Measurements from ENCODE around the gene TNFRSF8. TPM values are rescaled to one million over a fixed set of nuclear protein-coding genes. Genes with fewer than 3 reads are reported as not detected.

TNFRSF8 gene
- total RNA-seq, 1 donor from 2014 or later = 65.0 TPM

DNA sequence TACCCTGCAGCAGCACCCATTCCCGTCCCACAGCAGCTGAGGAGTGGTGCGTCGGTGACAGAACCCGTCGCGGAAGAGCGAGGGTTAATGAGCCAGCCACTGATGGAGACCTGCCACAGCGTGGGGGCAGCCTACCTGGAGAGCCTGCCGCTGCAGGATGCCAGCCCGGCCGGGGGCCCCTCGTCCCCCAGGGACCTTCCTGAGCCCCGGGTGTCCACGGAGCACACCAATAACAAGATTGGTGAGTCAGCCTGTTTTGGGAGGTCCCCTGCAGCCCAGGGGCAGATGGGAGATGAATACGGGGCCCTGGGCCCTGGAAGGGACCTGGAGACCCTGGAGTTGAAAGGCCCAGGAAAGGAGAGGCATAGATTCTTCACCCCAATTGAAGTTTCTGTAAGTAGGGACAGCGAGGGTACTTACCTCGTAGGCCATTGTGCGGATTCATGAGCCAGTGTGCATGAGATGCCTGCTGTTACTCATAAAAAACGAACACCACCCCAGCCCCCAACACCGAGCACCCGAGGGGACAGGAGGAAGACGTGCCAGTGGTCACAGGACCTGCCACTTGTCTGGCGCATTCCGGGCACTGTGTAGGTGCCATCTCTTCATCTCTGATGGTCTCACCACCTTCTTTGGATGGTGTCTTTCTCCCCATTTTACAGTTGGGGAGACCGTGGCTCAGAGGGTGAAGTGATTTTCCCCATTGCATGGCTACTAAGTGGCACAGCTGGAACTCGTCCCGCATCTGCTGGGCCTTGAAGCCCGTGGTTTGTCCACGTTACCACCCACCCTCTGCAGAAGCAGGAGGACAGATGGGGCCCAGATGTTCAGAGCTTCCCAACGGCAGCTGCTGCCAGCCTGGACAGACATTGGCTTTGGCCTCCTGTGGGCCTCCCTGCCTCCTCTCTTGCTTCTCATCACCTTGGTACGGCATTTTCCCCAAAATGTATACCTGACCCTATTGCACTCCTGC lies 75.4 kb downstream of the TNFRSF8 start:
- Mint-ChIP-seq H3K27ac (no peak overlapping the region), H3K4me3 (ENCODE audit: low read depth) (no peak overlapping the region), H3K9me3 (no peaks in the 10 kb centered on the region), H3K4me1 (ENCODE audit: low read depth) (peaks cover 6% of the 10 kb centered on the region), H3K27me3 (ENCODE audit: low read depth) (no peaks in the 10 kb centered on the region), H3K36me3 (ENCODE audit: low read depth) (peaks cover 21% of the 10 kb centered on the region)
- DNase-seq (ENCODE audit: low spot score) = no peak
- intact Hi-C loops (cut with micrococcal nuclease) = no loop called here

DNA sequence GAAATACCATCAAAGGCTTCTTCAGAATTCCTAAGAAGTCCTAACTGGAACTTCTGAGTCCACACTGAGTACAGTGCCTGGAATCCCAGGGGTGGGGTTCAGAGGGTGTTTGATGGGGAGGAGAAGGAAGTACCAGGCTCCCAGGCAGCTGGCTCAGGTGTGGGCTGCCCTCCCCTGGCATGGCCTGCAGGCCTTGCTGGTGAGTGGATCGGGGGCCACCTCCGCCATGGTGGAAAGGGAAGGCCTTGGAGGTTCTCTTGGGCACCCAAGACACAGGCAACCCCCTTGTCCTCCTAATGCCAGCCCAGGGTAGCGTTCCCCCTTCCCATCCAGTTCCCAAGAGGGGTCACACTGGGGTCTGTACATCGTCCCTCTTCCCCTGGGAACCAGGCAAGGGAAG lies 76.9 kb downstream of the TNFRSF8 start:
- intact Hi-C loops (cut with micrococcal nuclease) = no loop called here

DNA sequence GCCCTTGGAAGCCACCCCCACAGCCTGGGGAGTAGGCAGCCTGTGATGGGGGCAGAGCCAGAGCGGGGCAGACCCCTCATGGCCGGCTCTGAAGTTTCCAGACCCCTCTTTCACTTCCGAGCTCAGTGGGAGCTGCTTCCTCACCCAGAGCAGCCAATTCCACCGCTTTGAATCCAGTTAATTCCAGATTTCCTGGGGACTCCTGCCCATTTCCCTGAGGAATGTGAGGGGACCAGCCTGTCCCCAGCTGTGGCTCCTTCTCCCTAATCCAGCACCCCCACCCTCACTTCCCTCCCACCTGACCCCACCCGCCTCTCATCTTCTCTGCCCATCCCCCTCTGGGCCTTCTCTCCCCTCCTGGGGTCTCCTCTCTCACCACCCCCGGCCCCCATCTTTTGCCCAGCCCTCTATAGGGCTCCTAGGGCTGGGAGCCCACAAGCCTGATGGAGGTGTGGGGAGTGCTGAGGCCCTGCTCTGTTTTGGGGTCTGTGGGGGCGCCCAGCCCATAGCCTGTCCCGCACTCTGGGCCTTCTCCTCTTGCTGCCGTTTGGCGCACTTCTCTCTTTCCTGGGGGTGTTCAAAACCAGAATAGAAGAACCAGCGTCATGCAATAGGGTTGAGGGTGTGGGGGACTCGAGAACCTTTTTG lies 77.5 kb downstream of the TNFRSF8 start:
- Mint-ChIP-seq H3K4me3 (ENCODE audit: low read depth) (no peak overlapping the region), H3K27ac (no peak overlapping the region)

More for the DNA sequence above, 76.9 kb downstream of the TNFRSF8 start:
- H3K36me3 Mint-ChIP-seq (ENCODE audit: low read depth) = peaks cover 25% of the 10 kb centered on the region
- H3K27me3 Mint-ChIP-seq (ENCODE audit: low read depth) = no peaks in the 10 kb centered on the region
- no peaks in the 10 kb centered on the region for H3K9me3 Mint-ChIP-seq
- DNase-seq (ENCODE audit: low spot score) = no peak
- H3K4me1 Mint-ChIP-seq (ENCODE audit: low read depth) = peaks cover 12% of the 10 kb centered on the region
- H3K4me3 Mint-ChIP-seq (ENCODE audit: low read depth) = no peak overlapping the region
- H3K27ac Mint-ChIP-seq = no peak overlapping the region

GRCh38 chr1:12141163-12141850 lies 78.2 kb downstream of the TNFRSF8 start:
- Mint-ChIP-seq H3K4me1 (ENCODE audit: low read depth) (peaks cover 18% of the 10 kb centered on the region), H3K36me3 (ENCODE audit: low read depth) (peaks cover 29% of the 10 kb centered on the region), H3K27ac (no peak overlapping the region), H3K4me3 (ENCODE audit: low read depth) (no peak overlapping the region), H3K9me3 (no peaks in the 10 kb centered on the region), H3K27me3 (ENCODE audit: low read depth) (no peaks in the 10 kb centered on the region)
- no peak for DNase-seq (ENCODE audit: low spot score)
- intact Hi-C loops (cut with micrococcal nuclease) = no loop called here

More for the DNA sequence above, 77.5 kb downstream of the TNFRSF8 start:
- Mint-ChIP-seq H3K36me3 (ENCODE audit: low read depth) (peaks cover 31% of the 10 kb centered on the region), H3K27me3 (ENCODE audit: low read depth) (no peaks in the 10 kb centered on the region), H3K9me3 (no peaks in the 10 kb centered on the region), H3K4me1 (ENCODE audit: low read depth) (peaks cover 17% of the 10 kb centered on the region)
- no peak for DNase-seq (ENCODE audit: low spot score)
- intact Hi-C loops (cut with micrococcal nuclease) = no loop called here

- intact Hi-C loops (cut with micrococcal nuclease) = no loop called here
- H3K4me1 Mint-ChIP-seq (ENCODE audit: low read depth) = peaks cover 28% of the 10 kb centered on the region
Observed at GRCh38 chr1:12142141-12142823, 79.2 kb downstream of the TNFRSF8 start.

GRCh38 chr1:12142891-12143630 lies 80.0 kb downstream of the TNFRSF8 start:
- no peaks in the 10 kb centered on the region for H3K27me3 Mint-ChIP-seq (ENCODE audit: low read depth)
- no peaks in the 10 kb centered on the region for H3K9me3 Mint-ChIP-seq
- intact Hi-C loops (cut with micrococcal nuclease) = no loop called here
- peaks cover 32% of the 10 kb centered on the region for H3K4me1 Mint-ChIP-seq (ENCODE audit: low read depth)
- H3K4me3 Mint-ChIP-seq (ENCODE audit: low read depth) = no peak overlapping the region
- H3K27ac Mint-ChIP-seq = peak overlapping the region; percentile 78
- H3K36me3 Mint-ChIP-seq (ENCODE audit: low read depth) = peaks cover 29% of the 10 kb centered on the region
- DNase-seq (ENCODE audit: low spot score) = no peak

More at GRCh38 chr1:12142141-12142823, 79.2 kb downstream of the TNFRSF8 start:
- H3K4me3 Mint-ChIP-seq (ENCODE audit: low read depth) = no peak overlapping the region
- H3K27me3 Mint-ChIP-seq (ENCODE audit: low read depth) = no peaks in the 10 kb centered on the region
- peak overlapping the region; percentile 78 for H3K27ac Mint-ChIP-seq
- no peaks in the 10 kb centered on the region for H3K9me3 Mint-ChIP-seq
- H3K36me3 Mint-ChIP-seq (ENCODE audit: low read depth) = peaks cover 29% of the 10 kb centered on the region
- no peak for DNase-seq (ENCODE audit: low spot score)

DNA sequence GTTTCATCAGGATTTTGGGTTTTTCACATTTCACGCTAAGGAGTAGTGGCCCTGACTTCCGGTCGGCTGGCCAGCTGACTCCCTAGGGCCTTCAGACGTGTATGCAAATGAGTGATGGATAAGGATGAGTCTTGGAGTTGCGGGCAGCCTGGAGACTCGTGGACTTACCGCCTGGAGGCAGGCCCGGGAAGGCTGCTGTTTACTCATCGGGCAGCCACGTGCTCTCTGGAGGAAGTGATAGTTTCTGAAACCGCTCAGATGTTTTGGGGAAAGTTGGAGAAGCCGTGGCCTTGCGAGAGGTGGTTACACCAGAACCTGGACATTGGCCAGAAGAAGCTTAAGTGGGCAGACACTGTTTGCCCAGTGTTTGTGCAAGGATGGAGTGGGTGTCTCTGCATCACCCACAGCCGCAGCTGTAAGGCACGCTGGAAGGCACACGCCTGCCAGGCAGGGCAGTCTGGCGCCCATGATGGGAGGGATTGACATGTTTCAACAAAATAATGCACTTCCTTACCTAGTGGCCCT lies 80.6 kb downstream of the TNFRSF8 start:
- intact Hi-C loops (cut with micrococcal nuclease) = no loop called here
- Mint-ChIP-seq H3K4me1 (ENCODE audit: low read depth) (peaks cover 37% of the 10 kb centered on the region), H3K9me3 (no peaks in the 10 kb centered on the region), H3K4me3 (ENCODE audit: low read depth) (no peak overlapping the region), H3K27ac (peak overlapping the region; percentile 78), H3K36me3 (ENCODE audit: low read depth) (peaks cover 29% of the 10 kb centered on the region), H3K27me3 (ENCODE audit: low read depth) (no peaks in the 10 kb centered on the region)
- no peak for DNase-seq (ENCODE audit: low spot score)

DNA sequence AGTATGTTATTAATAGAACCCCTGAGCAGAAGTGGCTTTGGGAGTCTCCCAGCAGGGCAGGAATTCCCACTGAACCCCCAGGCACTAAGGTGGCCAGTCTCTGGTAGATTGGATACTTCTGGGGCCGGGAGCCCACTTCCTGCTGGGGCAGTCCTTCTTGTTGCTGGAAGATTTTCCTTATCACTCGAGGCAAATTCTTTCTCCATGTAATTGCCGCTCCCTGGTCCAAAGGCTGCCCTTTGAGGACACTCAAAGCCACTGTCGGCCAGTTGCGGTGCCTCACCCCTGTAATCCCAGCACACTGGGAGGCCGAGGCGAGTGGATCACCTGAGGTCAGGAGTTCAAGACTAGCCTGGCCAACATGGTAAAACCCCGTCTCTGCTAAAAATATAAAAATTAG lies 81.1 kb downstream of the TNFRSF8 start:
- H3K27ac Mint-ChIP-seq = no peak overlapping the region
- DNase-seq (ENCODE audit: low spot score) = no peak
- intact Hi-C loops (cut with micrococcal nuclease) = no loop called here
- H3K27me3 Mint-ChIP-seq (ENCODE audit: low read depth) = no peaks in the 10 kb centered on the region
- peaks cover 29% of the 10 kb centered on the region for H3K36me3 Mint-ChIP-seq (ENCODE audit: low read depth)
- H3K9me3 Mint-ChIP-seq = peaks cover 3% of the 10 kb centered on the region
- peaks cover 43% of the 10 kb centered on the region for H3K4me1 Mint-ChIP-seq (ENCODE audit: low read depth)
- H3K4me3 Mint-ChIP-seq (ENCODE audit: low read depth) = no peak overlapping the region

- Mint-ChIP-seq H3K36me3 (ENCODE audit: low read depth) (peaks cover 34% of the 10 kb centered on the region), H3K27me3 (ENCODE audit: low read depth) (no peaks in the 10 kb centered on the region), H3K4me1 (ENCODE audit: low read depth) (peaks cover 49% of the 10 kb centered on the region), H3K4me3 (ENCODE audit: low read depth) (no peak overlapping the region), H3K9me3 (peaks cover 10% of the 10 kb centered on the region), H3K27ac (no peak overlapping the region)
- DNase-seq (ENCODE audit: low spot score) = no peak
- intact Hi-C loops (cut with micrococcal nuclease) = no loop called here
Observed at GRCh38 chr1:12144969-12145368, 81.9 kb downstream of the TNFRSF8 start.

- DNase-seq (ENCODE audit: low spot score) = no peak
- intact Hi-C loops (cut with micrococcal nuclease) = no loop called here
- Mint-ChIP-seq H3K4me3 (ENCODE audit: low read depth) (no peak overlapping the region), H3K27me3 (ENCODE audit: low read depth) (no peaks in the 10 kb centered on the region), H3K4me1 (ENCODE audit: low read depth) (peaks cover 57% of the 10 kb centered on the region), H3K9me3 (peaks cover 10% of the 10 kb centered on the region), H3K27ac (no peak overlapping the region), H3K36me3 (ENCODE audit: low read depth) (peaks cover 40% of the 10 kb centered on the region)
Observed at GRCh38 chr1:12145616-12146342, 82.7 kb downstream of the TNFRSF8 start.

DNA sequence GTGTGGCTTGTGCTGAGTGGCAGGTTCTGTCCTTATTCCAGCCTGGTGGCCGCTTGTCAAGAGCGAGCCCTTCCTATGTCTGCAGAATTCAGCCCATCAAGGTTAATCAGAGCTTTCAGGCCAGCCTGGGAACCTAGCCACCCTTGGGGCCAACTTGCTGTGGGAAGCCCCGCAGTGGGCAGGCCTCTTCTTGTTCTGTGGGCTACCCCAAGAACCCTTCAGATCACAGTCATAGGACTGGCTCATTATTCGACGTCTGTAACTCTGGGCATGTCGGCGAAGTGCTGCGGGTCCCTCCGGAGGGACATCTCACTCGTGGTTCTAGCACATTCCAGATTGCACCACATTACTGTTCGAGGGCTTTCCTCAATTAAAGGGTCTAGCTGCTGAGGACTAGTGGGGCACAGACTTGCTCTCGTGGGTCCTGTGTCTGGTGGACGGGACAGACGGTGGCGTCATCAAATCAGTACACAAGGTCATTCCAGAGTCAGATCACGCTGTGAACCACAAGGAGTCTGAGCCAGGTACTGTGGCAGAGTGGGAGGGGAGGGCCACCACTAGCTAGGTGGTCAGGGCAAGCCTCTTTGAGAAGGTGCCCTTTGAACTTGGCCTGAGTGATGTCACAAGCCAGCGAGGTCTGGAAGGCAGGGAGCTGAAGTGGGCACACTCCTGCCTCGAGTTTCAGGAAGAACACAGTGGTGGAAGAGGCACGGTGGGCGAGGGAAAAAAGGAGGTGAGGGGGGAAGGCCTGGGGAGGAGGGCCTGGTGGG lies 83.4 kb downstream of the TNFRSF8 start:
- H3K27me3 Mint-ChIP-seq (ENCODE audit: low read depth) = no peaks in the 10 kb centered on the region
- DNase-seq (ENCODE audit: low spot score) = no peak
- H3K4me3 Mint-ChIP-seq (ENCODE audit: low read depth) = no peak overlapping the region
- intact Hi-C loops (cut with micrococcal nuclease) = no loop called here
- H3K27ac Mint-ChIP-seq = peak overlapping the region; percentile 86
- peaks cover 37% of the 10 kb centered on the region for H3K36me3 Mint-ChIP-seq (ENCODE audit: low read depth)
- peaks cover 10% of the 10 kb centered on the region for H3K9me3 Mint-ChIP-seq
- H3K4me1 Mint-ChIP-seq (ENCODE audit: low read depth) = peaks cover 65% of the 10 kb centered on the region
